HG02943 (cell line): Measurements from ENCODE around the gene DKKL1.
A peak's percentile ranks its signal among the peaks of the same experiment; 100 is the strongest.

ENCODE experiments used
- ATAC-seq: cut with Tn5 transposase; IDR thresholded peaks from one replicate; pipeline ENCODE4 v1.9.1; 2021; ENCODE audit warnings: mild to moderate bottlenecking, low read depth, moderate library complexity; ENCODE audit not compliant: unreplicated experiment

Gene DKKL1

GRCh38 chr19:49337267-49338022 is 26.2 kb upstream of the DKKL1 start:
- no peak for ATAC-seq

- no peak for ATAC-seq
Observed at GRCh38 chr19:49338023-49338677, 25.5 kb upstream of the DKKL1 start.

- no peak for ATAC-seq
Observed at GRCh38 chr19:49338691-49339300, 24.9 kb upstream of the DKKL1 start.

GRCh38 chr19:49339301-49340068 is 24.2 kb upstream of the DKKL1 start:
- ATAC-seq = no peak

- ATAC-seq = peak; percentile 68
Observed at GRCh38 chr19:49340069-49340864, 23.4 kb upstream of the DKKL1 start.

- ATAC-seq = no peak
Observed at GRCh38 chr19:49340865-49341718, 22.6 kb upstream of the DKKL1 start.

GRCh38 chr19:49342291-49342721 is 21.4 kb upstream of the DKKL1 start:
- no peak for ATAC-seq

- no peak for ATAC-seq
Observed at GRCh38 chr19:49343123-49343522, 20.6 kb upstream of the DKKL1 start.

GRCh38 chr19:49344505-49345423 is 18.9 kb upstream of the DKKL1 start:
- no peak for ATAC-seq

- no peak for ATAC-seq
Observed at GRCh38 chr19:49347191-49347590, 16.5 kb upstream of the DKKL1 start.

- ATAC-seq = no peak
Observed at GRCh38 chr19:49347835-49348234, 15.8 kb upstream of the DKKL1 start.

GRCh38 chr19:49348305-49349189 is 15.1 kb upstream of the DKKL1 start:
- ATAC-seq = no peak

- no peak for ATAC-seq
Observed at GRCh38 chr19:49349567-49349966, 14.1 kb upstream of the DKKL1 start.

GRCh38 chr19:49355909-49356353 is 7.7 kb upstream of the DKKL1 start:
- ATAC-seq = no peak

- ATAC-seq = no peak
Observed at GRCh38 chr19:49356382-49356781, 7.3 kb upstream of the DKKL1 start.

GRCh38 chr19:49357186-49357585 is 6.5 kb upstream of the DKKL1 start:
- no peak for ATAC-seq
